CMK (cell line): ENCODE data around the gene P2RX6.

Experiments
- DNase-seq: peaks from one replicate; pipeline ENCODE4 v3.0.0-alpha.2; 2010; ENCODE audit warnings: low read depth

The P2RX6 gene

DNA sequence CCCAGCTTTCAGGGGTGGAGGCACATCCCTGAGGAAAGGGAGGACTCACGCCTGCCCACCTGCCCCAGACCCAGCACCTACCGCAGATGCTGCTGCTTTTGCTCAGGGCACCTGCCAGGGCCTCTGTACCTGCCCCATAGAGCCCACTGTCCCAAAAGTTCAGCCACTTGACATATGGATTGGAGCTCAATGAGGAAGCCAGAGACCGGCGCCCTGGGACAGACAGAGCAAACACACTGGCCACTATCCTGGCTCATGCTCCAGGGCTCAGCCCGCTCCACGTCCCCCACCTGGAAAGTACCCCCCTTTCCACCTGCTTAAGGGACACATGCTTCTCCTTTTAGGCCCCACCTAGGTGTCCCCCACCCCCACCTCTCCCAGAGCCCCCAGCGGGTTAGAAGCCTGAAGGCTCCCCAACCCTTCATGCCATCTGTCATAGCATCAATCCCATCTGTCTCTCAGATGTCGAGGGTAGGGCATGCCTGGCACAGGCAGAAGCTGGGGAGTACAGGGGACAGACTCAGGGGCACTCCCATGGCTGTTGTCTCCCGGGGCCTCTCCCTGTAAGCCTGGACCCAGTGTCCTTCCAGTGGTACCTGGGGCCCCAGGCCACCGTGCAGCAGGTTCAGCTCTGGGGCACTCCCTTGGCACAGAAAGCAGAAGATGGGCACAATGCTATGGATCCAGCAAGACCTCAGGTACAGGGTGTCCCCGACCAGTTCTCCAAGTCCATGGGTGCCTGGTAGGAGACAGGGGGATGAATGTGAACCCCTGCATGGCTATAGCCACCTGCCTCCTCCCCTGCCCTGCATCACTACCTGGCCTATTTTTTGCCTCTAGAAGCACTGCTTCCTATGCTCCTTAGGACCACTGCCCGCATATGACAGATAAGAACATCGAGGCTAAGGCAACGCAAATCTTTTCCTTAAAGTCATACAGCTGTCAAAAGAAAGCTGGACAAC lies 2.2 kb upstream of the P2RX6 start:
- DNase-seq: no peak

DNA sequence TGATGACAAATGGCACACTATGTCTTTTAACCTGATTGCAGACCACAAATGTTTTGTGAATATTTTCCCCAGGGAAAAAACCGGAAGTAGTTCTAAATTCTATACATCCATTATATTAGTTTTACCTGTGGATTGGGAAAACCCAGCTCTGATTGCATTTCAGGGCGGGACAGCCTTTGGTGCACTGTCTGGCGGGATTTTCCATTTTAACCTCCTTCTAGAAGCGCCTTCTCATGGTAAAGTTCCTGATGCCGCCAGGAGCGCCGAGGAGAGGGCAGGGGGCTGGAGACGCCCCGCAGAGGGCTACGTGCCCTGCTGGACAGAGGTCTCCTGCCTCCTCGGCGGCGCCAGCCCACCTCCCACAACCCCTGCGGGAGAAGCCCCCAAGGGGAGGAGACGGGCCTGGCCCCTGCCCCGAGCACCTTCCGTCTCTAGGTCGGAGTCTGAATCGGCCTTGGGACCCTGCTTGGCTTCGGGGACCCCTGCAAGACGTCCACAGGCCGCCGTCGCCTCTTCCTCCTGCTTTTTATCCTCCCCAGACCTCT lies 1.2 kb upstream of the P2RX6 start:
- DNase-seq: no peak

DNA sequence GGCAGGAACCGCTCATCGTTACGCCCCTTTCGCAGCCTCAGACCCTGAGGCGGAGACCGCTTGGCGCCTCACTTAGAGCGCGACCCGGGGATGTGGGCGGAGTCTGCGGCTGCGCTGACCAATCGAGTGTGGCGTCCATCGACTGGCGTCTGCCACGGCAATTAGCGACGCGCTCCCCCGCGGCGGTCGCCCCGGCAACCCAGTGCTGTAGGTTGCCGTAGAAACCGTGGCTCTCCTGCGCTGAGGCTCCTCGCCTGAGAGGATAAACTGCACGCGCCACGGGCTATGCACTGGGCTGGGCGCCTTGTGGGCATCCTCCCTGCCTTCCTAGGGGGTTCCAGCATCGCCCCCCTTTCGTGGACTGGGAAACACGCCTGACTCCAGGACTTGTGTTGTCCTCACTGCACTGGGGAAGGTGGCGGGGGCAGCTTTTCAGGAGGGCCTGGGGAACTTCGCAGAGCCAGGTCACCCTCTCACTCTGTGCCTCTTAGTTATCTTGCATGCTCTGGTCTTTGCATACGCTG lies 701 bp upstream of the P2RX6 start:
- DNase-seq: peak; percentile 88

DNA sequence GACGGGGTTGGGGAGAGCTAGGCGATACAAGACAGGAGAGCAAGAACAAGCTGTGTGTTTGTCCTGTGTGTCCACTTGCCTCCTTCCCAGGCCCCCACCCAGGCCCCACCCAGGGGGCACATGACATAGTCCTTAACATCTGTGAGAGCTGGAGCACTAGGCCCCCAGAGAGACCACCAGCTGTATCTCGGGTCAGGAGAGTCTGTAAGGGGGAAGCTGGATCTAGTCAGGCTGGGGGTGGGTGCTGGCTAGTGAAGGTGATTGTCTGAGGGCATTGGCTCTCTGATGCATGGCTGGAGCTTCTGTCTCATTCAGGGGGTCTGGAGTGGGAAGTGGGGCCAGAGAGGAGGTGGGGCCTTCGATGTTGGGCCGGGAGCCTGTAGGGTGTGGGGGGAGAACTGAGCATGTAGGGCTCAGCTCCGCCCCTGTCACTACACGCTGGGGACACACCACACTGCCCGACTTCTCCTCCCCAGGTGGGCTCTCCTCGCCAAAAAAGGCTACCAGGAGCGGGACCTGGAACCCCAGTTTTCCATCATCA lies 571 bp downstream of the P2RX6 start:
- DNase-seq: no peak

DNA sequence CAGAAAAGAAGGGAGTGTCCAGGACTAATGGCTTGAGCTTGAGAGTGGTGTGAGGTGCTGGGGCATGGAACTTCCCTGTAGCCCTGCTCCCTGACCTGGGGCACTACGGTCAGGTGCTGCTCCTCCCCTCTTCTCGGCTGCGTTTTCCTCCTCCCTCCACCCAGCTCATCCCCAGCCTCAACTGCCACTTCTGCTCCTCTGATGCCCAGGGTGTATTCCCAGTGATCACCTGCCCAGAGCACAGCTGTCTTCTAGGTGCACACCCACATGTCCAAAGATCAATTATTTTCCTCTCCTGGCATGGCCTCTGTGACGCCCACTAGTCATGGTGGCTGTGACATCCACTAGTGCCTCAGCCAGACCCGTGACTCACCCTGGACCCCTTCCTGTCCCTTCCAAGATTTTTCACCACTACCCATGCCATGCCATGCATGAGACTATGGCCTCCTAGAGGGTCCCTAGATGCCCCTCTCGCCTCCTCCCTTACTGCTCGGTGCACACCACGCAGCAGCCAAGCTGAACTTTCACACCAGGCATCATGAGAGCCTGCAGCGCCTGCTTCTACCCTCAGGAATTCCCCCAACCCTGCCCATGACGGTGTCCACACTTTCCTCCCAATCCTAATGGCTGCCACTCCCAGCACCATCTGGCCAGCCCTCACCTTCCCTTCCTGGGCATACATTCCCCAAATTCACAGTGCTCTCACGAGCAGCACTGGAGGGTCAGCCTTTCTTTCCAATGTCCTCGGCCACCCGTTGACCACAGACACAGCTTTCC lies 1.9 kb downstream of the P2RX6 start:
- DNase-seq: no peak

DNA sequence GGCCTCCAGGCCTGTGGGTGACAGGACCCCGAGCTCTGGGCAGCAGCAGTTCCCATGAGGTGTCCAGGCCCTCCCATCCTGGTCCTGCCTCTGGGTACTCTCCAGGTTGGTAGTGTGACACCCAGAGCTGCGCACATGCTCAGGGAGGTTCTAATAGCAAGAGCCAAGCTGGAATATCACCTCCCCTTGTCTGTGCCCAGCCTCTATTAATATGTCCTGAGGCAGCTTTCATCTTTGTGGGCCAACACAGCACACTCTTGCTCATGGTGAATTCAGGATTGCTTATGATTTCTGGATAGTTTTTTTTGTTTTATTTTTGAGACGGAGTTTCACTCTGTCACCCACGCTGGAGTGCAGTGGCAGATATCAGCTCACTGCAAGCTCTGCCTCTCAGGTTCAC lies 3.3 kb downstream of the P2RX6 start:
- DNase-seq: no peak

DNA sequence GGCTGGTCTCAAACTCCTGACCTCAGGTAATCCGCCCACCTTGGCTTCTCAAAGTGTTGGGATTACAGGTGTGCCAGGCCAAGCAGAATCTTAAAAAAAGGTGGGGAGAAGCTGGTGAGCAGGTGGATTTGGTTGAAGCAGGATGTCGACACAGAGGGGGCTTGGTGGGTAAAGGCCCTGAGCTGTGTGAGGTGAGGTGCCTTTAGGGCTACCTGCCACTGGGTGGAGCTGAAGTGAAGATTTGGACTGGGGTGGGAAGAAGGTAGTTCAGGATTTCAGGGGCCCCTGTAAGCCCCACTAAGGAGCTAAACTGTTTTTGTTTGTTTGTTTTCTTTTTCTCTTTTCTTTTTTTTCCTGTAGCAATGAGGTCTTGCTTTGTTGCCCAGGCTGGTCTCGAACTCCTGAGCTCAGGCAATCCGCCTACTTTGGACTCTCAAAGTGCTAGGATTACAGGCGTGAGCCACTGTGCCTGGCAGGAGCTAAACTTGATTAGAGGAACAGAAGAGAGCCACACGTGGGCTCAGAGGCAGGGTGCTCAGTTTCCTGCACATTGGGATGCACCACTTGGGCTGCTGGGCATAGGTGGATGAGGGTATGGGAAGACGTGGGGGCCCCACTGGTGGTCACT lies 6.0 kb downstream of the P2RX6 start:
- DNase-seq: no peak

DNA sequence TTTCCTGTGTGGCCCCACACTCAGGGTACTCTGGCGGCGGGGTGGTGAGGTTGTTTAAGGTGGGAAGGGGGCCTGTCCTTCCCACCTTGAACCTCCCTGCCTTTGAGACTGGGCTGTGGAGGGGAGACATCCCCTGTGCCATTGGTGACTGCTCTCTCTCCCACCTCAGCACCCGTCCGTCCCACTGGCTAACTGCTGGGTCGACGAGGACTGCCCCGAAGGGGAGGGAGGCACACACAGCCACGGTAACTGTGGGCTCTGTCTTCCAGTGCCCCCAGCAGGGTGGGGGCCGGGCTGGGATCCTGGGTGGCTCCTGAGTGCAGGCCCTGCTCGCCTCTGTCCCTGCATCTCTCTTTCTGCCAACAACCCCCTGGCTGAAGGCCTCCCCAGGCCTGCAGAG lies 7.5 kb downstream of the P2RX6 start:
- DNase-seq: no peak

DNA sequence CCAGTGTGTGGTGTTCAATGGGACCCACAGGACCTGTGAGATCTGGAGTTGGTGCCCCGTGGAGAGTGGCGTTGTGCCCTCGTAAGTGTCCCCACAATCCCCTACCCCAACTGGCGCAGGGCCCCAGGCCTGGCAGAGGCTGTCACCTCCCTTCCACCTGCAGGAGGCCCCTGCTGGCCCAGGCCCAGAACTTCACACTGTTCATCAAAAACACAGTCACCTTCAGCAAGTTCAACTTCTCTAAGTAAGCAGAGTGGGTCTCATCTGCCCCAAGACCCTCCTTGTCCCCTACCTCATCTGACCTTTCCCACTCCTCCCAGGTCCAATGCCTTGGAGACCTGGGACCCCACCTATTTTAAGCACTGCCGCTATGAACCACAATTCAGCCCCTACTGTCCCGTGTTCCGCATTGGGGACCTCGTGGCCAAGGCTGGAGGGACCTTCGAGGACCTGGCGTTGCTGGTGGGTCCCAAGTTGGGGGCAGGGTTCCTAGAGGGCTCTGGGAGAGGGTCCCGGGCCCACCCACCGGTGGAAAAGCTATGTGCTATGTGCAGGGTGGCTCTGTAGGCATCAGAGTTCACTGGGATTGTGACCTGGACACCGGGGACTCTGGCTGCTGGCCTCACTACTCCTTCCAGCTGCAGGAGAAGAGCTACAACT lies 8.1 kb downstream of the P2RX6 start:
- no peak for DNase-seq

DNA sequence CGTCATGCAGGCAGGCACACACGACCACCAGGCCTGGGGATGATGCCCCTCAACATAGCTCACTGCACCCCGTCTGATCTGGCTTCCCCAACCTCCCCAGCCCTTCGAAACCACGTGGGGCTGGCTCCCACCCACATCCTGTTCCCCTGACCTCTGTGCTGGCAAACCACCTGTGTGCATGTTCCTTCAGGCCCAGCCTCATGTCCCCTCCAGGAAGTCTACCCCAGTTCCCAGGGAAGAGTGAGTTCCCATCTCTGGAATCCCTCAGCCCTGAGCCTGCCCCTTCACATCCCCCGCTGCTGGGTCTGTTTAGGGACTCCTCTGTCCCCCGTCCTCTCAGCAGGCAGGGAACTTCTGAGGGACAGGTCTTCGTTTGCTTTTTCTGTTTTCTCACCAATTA lies 10.3 kb downstream of the P2RX6 start:
- DNase-seq: no peak

DNA sequence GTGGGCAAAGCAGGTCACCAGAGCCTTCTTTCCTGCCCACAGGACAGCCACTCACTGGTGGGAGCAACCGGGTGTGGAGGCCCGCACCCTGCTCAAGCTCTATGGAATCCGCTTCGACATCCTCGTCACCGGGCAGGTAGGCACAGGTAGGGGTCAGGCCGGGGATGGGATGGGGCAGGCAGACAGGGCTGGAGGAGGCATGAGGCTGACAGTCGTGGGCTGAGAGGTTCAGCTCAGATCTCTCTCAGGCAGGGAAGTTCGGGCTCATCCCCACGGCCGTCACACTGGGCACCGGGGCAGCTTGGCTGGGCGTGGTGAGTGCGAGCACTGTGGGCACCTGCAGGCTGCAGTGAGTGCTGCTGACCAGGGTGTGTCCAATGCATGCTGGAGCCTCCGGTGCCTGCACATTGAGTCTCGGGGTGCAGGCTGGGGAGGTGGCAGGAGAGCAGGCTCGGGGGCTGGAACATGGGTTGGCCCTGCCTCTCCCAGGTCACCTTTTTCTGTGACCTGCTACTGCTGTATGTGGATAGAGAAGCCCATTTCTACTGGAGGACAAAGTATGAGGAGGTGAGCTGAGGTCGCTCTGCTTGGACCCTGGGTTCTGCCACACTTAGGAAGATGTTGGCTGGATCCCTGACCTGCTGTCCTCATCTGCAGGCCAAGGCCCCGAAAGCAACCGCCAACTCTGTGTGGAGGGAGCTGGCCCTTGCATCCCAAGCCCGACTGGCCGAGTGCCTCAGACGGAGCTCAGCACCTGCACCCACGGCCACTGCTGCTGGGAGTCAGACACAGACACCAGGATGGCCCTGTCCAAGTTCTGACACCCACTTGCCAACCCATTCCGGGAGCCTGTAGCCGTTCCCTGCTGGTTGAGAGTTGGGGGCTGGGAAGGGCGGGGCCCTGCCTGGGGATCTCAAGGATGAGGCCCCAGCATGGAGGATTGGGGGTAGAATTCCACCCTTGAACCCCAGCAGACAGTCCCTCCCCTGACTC lies 11.1 kb downstream of the P2RX6 start:
- DNase-seq: no peak

DNA sequence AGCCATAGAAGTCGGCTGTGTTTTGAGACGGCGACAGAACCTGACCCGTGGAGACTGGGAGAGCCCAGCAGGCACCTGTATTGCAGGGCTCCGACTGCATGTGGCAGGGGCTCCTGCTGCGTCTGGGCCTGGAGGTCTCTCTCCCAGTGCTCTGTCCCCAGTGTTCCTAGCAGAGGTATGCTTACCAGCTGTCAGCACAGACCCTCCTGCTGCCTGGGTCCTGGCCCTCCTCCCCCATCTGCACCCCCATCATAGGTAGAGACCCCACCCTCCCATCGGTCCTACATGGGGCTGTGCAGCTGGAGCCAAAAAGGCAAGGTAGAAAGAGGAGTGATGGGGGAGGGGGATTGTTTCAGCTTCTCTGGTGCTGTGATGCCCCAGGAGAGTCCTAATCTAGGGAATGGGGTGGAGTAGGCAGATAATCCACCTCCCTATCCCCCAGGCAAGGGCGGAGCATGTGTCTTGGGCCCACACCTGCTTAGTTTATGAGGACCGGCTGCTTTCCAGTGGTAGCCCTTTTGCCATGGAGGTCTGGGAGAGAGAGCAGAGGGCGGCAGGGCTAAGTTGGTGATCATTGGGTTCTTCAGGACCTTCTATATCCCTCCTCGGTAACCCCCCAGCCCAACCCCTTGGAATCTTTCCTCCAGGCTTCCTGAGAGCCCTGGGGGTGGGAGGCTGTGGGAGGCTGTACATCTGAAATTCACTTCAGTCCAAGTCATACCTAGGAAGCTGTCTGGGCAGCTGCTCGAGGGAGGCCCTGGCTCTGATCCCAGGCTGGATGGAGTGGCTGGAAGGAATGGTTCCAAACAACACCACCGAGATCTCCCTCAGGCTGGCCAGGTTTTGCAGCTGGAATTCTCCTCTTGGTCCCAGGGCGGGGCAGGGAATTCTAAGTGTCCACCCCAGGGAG lies 12.1 kb downstream of the P2RX6 start:
- no peak for DNase-seq

DNA sequence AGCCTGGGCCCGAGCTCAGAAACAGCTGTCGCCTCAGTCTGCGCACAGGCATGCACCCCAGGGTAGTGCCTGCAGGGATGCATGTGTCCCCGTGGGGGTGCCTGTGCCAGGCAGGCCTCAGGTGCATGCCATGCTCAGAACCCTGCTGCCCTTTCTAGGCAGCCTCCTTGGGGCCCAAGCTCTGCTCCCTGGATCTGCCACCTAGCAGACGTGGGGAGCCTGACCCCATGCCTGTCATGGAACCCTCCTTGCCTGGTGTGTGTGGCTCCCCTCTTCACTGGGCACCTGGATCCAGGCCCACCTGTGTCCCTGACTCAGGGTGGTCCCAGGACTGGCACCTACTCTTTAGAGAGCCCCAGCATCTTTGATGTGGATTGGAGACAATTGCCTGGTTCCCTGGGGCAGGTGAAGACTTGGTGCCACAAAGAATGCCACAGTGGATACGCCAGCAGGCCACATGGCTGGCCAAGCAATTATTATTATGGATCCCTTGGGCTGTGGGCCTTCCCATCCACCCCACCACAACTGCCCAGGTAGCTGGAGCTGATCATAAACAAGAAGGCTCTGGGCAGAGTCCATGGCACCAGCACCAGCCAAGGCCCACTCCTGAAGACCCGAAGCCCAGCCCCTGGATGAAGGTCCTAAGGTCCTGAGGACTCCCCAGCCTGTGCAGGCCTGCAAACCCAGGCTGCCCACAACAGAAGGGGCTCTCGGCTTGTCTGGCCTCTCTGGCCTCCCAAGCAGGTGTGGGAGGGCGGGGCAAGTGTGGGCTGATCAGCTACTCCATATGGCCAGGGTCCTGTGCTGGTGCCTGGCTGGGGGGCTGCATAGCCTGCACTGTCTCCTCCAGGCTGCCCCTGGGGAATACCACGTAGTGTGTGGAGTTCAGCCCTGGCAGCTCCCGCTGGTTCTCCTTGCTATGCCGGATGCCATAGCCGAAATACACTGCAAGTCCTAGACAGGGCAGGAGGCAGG lies 13.6 kb downstream of the P2RX6 start:
- DNase-seq: no peak

DNA sequence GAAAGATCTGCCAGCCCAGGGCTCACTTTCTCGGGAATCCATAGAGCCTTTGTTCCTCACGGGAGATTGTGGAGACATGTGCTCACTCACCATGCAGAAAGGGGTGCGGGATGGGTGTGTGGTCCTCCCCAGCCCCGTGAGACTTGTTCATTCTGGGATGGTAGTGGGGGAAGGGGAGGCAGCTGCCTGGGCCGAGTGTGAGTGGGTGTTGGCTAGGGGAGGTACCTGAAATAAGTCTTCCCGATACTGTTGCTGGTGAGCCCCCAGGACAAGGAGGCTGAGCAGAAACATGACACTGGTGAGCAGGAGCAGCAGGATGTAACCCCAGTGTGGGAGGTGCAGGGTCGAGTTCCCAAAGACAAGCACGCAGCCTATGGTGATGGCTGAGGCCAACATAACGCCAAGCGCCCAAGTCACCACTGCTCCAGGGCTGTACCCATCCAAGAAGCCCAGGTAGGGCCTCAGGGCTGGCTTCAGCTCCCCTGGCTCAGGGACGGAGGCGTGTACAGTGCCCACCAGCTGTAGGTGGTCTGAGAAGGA lies 14.6 kb downstream of the P2RX6 start:
- DNase-seq: no peak

DNA sequence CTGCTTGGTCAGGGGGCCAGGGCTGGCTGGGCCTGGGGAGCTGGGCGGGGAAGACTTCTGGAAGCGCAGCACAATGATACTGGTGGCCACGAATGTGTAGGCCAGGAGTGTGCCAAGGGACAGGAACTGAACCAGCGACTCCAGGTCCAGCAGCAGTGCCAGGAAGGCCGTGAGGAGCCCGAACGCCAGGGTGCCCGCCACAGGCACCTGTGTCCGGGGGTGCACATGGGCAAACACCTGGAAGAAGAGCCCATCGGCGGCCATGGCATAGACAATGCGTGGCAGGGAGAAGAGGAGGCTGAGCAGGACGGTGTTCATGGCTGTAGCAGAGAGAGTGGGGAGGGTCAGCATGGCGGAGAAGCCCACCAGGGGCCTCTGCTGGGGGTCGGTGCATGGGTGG lies 15.1 kb downstream of the P2RX6 start:
- no peak for DNase-seq

DNA sequence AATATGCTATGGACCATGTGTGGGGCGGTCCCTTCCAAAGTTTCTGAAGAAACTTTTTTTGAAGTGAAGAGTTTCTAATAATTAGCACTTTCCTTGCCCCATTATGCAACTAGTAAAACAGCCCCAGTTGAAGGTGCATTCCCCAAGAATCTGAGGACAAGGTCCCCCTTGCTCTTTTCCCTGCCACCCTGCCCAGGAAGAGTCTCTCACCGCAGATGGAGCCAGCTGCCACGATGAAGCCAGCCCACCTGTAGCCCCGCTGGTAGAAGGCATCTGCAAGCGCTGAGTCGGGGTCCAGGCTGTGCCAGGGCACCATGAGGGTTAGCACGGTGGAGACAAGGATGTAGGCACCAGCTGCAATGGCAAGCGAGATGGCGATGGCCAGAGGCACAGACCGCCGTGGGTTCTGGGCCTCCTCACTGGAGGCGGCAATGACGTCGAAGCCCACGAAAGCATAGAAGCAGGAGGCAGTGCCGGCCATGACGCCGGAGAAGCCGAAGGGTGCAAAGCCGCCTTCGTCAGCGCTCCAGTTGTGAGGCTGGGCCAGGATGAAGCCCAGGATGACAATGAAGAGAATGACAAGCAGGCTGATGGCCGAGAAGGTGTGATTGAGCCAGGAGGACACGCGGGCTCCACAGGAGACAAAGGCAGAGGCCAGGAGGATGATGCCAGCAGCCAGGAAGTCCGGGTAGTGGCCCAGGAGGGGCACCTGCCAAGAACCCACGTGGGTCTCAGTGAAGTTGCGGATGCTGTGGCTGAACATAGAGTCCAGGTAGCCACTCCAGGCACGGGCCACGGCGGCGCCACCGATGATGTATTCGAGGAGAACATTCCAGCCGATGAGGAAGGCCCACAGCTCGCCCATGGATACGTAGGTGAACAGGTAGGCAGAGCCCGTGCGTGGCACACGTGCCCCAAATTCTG lies 15.9 kb downstream of the P2RX6 start:
- no peak for DNase-seq
